Adrenal gland (tissue), 12 donors: Measurements from ENCODE around the gene GBA2. TPM values are rescaled to one million over a fixed set of nuclear protein-coding genes. Genes with fewer than 3 reads are reported as not detected.

Experiments used
- DNase-seq, 7 donors: peaks; one replicate each; pipeline ENCODE4 v3.0.0-alpha.2; 2019 to 2020
- H3K27ac ChIP-seq, 5 donors: fragments of 200-600 bp; sonication (generic) in 4 of 5; 1 replicate in 3 of 5; 2 replicates in 2 of 5; pipeline versions ENCODE4 v1.5.1 to v1.8.0; 2016 to 2020; ENCODE audit warnings: mild to moderate bottlenecking in 1 of 5
- H3K27me3 ChIP-seq: fragments of 200-600 bp; 2 replicates; pipeline ENCODE4 v1.8.0; 2021
- H3K36me3 ChIP-seq, 2 donors: fragments of 200-600 bp; replicated peaks in 1 of 2; 1 replicate in 1 of 2; 2 replicates in 1 of 2; pipeline versions ENCODE4 v1.5.1 to v1.8.0; 2018 to 2022
- H3K4me1 ChIP-seq, 2 donors: fragments of 200-600 bp; replicated peaks in 1 of 2; 1 replicate in 1 of 2; 2 replicates in 1 of 2; pipeline versions ENCODE4 v1.5.1 to v1.8.0; 2018 to 2021
- H3K4me3 ChIP-seq, 4 donors: fragments of 200-600 bp; sonication (generic) in 3 of 4; one replicate each; pipeline ENCODE4 v1.5.1; 2016 to 2018
- H3K9me3 ChIP-seq, 3 donors: fragments of 200-600 bp; sonication (generic) in 1 of 3; replicated peaks in 1 of 3; 1 replicate in 2 of 3; 2 replicates in 1 of 3; pipeline versions ENCODE4 v1.5.1 to v1.8.0; 2016 to 2021
- CTCF ChIP-seq, 6 experiments: fragments of 450-650 bp in 4 of 6; fragments of 200-600 bp in 2 of 6; sonication (generic) in 1 of 6; IDR thresholded peaks; 1 replicate in 5 of 6; 2 replicates in 1 of 6; pipeline versions ENCODE4 v1.5.1 to v1.8.0; 2016 to 2021; ENCODE audit warnings: antibody characterized with exemption in 6 of 6, mild to moderate bottlenecking in 2 of 6, moderate library complexity in 1 of 6
- POLR2A ChIP-seq, 2 donors: fragments of 450-650 bp; IDR thresholded peaks; one replicate each; pipeline ENCODE4 v1.6.1; 2017; ENCODE audit warnings: antibody characterized with exemption in 2 of 2, mild to moderate bottlenecking in 2 of 2, moderate library complexity in 1 of 2
- WGBS, 4 donors: extraction: QIAGEN DNeasy Blood & Tissue Kit in 2 of 4; methylation state at CpG; one replicate each; pipeline versions ENCODE4 v1.1.5 to v1.1.7; 2013 to 2017; 5-methylcytosine and 5-hydroxymethylcytosine counted together
- intact Hi-C, 2 donors: fragments of 100-400 bp; cut with DNase I; formaldehyde crosslinking; loops; one replicate each; pipeline versions ENCODE4 v1.14.1 to v1.15.0; 2022 to 2023
- polyA plus RNA-seq, 3 donors: library from polyadenylated mRNA; stranded (reverse); fragments of 200-250 nt in 2 of 3; fragments of 350-450 nt in 1 of 3; fragmentation: Illumina TruSeq in 1 of 3; extraction: RNeasy Lipid Tissue Mini Kit (QIAGEN cat#74804) in 1 of 3; gene quantifications; one replicate each; pipeline ENCODE4 v1.2.3, GENCODE V29; 2013 to 2014
- total RNA-seq, 9 donors: library from RNA; depleted of rRNA in 4 of 9; stranded (reverse); fragments of >200 nt in 4 of 9; fragments of 120-200 nt in 1 of 9; fragmentation: NEBNext Ultra II Directional in 1 of 9; extraction: Animal tissue kit (Norgen Biotek cat#: 25700) in 1 of 9; gene quantifications; one replicate each; pipeline versions ENCODE4 v1.1.0 to v1.2.4, GENCODE V29; 2013 to 2023
- donor health status: healthy with polysubstance abuse.
- donor health status: Bipolar disorder and iron deficiency.
- donor health status: DM: yes; HTN: yes; CAD: no.
- donor health status: DM: no; HTN: no; CAD: no.
- donor health status: DM: no; HTN: no; CAD: no.
- donor health status: DM: yes; HTN: yes; CAD: no.

Gene GBA2
- total and polyA plus RNA-seq, 12 donors: 28.5 to 84.8 (median 52.7) TPM

GRCh38 chr9:35717132-35717870 is 31.7 kb downstream of the GBA2 start:
- Histone ChIP-seq H3K9me3 (no peaks in the 10 kb centered on the region), H3K27ac (no peak overlapping the region), H3K4me1 (no peaks in the 10 kb centered on the region), H3K36me3 (peaks cover 0 to 100% of the 10 kb centered on the region in 2 donors), H3K27me3 (no peaks in the 10 kb centered on the region), H3K4me3 (no peak overlapping the region)
- WGBS, 4 donors: 87 to 95% (median 87%) methylated on average over 7 to 14 of the region's 14 CpGs
- intact Hi-C loops: no loop called here
- TF ChIP-seq CTCF (IDR thresholded peaks at IDR 0.05): no peak
- TF ChIP-seq POLR2A (IDR thresholded peaks at IDR 0.05): no peak
- no peak for DNase-seq

- no peak for TF ChIP-seq POLR2A (IDR thresholded peaks at IDR 0.05)
- peak in 2 of 6 experiments; percentile 14 to 19 for TF ChIP-seq CTCF (IDR thresholded peaks at IDR 0.05)
- H3K27me3 ChIP-seq: no peaks in the 10 kb centered on the region
- H3K4me1 ChIP-seq: no peaks in the 10 kb centered on the region
- H3K36me3 ChIP-seq: peaks cover 0 to 100% of the 10 kb centered on the region in 2 donors
- H3K9me3 ChIP-seq: no peaks in the 10 kb centered on the region
- intact Hi-C loops: no loop called here
- no peak for DNase-seq
- H3K4me3 ChIP-seq: no peak overlapping the region
- no peak overlapping the region for H3K27ac ChIP-seq
- WGBS, 4 donors: 67 to 72% (median 70%) methylated on average over 4 of the region's 4 CpGs
These were observed 32.8 kb downstream of the GBA2 start for GRCh38 chr9:35716230-35716629.

GRCh38 chr9:35714579-35715252 is 34.3 kb downstream of the GBA2 start:
- Histone ChIP-seq H3K36me3 (peaks cover 0 to 98% of the 10 kb centered on the region in 2 donors), H3K4me3 (no peak overlapping the region), H3K27me3 (no peaks in the 10 kb centered on the region), H3K4me1 (no peaks in the 10 kb centered on the region), H3K9me3 (no peaks in the 10 kb centered on the region), H3K27ac (no peak overlapping the region)
- WGBS, 4 donors: 90 to 95% (median 92%) methylated on average over 11 to 13 of the region's 13 CpGs
- TF ChIP-seq POLR2A (IDR thresholded peaks at IDR 0.05): no peak
- TF ChIP-seq CTCF (IDR thresholded peaks at IDR 0.05): no peak
- intact Hi-C loops: no loop called here
- DNase-seq: no peak

GRCh38 chr9:35714123-35714522 is 34.9 kb downstream of the GBA2 start:
- no peaks in the 10 kb centered on the region for H3K9me3 ChIP-seq
- no peaks in the 10 kb centered on the region for H3K27me3 ChIP-seq
- intact Hi-C loops: no loop called here
- no peak overlapping the region for H3K4me3 ChIP-seq
- peaks cover 0 to 95% of the 10 kb centered on the region in 2 donors for H3K36me3 ChIP-seq
- DNase-seq: no peak
- no peak for TF ChIP-seq CTCF (IDR thresholded peaks at IDR 0.05)
- no peaks in the 10 kb centered on the region for H3K4me1 ChIP-seq
- H3K27ac ChIP-seq: no peak overlapping the region
- WGBS, 4 donors: 89 to 97% (median 91%) methylated on average over 6 of the region's 6 CpGs
